GM18867 (cell line): ENCODE results near the gene POLR3G.

ENCODE experiments used
- ATAC-seq: cut with Tn5 transposase; IDR thresholded peaks from one replicate; pipeline ENCODE4 v1.9.1; 2021; ENCODE audit warnings: mild to moderate bottlenecking, moderate library complexity; ENCODE audit not compliant: unreplicated experiment

The POLR3G gene, protein sequence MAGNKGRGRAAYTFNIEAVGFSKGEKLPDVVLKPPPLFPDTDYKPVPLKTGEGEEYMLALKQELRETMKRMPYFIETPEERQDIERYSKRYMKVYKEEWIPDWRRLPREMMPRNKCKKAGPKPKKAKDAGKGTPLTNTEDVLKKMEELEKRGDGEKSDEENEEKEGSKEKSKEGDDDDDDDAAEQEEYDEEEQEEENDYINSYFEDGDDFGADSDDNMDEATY

DNA sequence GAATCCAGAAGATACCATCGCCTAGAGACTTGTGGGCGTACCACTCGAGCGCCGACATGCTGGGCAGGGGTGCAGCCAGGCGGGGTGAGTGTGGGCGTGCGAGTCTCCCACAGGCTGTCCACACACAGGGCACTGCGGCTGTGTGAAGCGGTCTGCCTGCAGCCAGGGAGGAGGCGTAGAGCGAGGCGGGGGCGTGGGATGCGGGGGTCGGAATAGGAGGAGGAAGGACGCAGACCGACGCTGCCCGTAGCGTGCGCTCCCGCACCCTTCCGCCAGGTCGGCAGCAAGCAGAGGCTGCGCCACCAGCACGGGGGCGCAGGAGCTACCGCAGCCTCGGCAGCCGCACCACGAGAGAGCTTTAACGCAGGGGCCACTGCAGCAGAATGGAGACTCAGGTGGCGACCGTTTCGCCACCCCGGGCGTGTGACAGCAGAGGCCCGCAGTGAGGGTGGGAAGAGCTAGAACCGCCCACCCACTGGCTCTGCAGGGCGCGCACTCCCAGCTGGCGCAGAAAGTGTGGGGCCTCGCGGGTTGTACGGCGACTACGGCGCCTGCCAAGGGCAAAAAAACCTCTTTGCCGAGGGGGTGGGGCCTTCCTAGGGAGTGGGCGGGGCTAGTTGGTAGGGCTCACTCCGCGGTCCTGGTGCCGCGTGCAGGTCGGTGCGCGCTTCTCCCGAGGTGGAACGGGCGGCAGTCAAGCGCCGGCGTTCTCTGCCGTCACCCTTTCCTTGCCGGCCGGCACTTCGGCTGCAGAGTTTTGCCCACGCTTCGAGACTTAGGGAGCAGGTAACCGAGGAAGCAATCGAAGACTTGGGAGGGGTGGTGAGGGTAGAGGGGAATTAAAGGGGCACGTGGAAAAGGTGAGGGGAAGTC is at the start of gene POLR3G, which contains the start of gene MBLAC2:
POLR3G (plus strand) TSS at position 630 of the 873 bp plus-strand sequence. CDS start 10,704 bp downstream, outside the sequence.
MBLAC2 (minus strand) TSS at position 537 of the 873 bp plus-strand sequence; CDS start at position 58, 479 bp downstream.
- ATAC-seq: peak; percentile 89

DNA sequence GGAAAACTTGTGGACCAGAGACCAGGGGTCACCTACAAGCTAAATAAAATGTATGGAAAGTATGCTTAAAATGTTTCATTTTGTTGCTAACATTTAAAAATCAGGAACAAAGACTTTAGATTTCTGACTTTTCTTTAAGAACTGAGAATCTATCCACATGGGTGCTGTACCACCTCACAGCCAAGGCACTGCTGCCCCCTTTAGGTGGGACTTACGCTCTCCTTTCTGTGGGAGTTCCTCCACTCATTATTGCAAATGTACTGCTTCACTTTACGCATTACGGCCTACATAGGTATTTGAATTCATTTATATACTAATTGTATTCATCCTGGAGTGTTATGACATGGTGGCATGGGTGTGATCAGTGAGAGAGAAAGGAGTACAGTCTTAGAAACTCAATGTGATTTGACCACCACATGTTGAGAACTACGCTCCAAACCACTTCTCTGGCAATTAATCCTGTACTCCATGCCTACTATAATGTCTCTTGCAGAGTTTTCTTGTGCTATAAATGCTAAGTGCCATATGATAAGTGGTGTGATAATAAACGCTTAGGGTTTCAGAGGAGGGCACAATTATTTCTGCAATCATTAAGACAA is 40.4 kb upstream of the POLR3G start:
- peak; percentile 64 for ATAC-seq

DNA sequence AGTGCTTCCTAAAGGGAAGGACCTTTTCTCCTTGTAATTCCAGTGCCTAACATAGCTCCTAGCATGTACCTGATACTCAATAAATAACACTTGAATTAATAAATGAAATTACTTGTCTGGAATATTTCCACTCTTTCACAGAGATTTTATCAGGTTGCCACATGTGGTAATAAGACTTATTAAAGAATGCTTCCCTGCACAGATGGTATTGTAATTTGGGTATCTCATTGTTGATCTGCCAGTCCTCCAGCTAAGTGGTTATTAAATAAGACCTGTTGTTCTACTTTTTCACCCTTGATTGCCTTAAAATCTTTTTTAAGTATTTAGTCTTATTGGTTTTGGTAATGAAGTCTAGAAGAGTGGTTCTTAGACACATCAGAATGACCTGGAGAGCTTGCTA is 37.0 kb upstream of the POLR3G start:
- no peak for ATAC-seq

- ATAC-seq: no peak
These were observed 36.6 kb upstream of the POLR3G start for GRCh38 chr5:90438100-90438499.

- ATAC-seq: no peak
These were observed 34.0 kb upstream of the POLR3G start for GRCh38 chr5:90440644-90441043.

DNA sequence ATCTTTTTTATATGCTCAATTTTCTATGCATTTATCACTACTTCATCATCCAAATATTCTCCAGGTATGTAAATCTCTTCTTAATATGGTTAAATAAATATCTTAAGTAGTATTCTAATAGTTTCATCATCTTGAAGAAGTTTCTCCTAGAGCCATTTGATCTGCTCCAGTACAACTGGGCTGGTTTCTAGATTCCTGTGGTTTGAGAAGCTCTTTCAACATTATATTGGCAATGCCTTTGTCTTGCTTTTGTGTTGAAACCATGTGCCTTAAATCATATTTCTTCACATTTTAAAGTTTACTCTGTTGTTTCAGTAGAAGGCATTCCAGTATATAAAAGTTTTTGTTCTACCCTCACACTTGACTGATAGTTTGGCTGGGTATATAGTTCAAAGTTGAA is 27.7 kb upstream of the POLR3G start:
- ATAC-seq: no peak

- no peak for ATAC-seq
These were observed 13.4 kb upstream of the POLR3G start for GRCh38 chr5:90461288-90461687.

DNA sequence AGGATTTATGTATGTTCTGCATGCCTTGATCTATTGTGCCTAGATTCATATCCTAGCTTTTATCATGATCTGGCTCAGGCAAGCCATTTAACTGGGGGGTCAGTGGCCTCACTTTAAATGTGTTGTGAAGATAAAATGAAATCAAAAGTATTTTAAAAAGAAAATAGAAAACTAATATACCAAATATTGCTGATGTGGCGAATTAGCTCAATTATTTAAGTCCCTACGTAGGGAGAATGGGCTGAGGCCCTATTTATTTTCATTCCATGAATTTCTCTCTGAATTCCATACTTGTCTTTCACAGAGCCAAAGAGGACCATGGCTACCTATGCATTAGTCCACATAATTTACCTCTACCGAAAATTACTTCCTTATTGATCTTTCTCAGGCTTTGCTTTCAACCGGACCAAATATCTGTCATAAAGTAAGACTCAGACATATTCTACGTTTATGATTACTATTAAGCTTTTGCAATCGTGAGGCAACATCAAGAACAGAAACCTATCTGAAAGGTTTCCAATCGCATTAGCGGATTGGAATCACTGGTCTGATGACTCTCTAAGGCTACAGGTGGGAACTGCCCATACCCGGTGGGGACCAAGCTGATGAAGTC is 1.8 kb upstream of the POLR3G start:
- ATAC-seq: no peak

DNA sequence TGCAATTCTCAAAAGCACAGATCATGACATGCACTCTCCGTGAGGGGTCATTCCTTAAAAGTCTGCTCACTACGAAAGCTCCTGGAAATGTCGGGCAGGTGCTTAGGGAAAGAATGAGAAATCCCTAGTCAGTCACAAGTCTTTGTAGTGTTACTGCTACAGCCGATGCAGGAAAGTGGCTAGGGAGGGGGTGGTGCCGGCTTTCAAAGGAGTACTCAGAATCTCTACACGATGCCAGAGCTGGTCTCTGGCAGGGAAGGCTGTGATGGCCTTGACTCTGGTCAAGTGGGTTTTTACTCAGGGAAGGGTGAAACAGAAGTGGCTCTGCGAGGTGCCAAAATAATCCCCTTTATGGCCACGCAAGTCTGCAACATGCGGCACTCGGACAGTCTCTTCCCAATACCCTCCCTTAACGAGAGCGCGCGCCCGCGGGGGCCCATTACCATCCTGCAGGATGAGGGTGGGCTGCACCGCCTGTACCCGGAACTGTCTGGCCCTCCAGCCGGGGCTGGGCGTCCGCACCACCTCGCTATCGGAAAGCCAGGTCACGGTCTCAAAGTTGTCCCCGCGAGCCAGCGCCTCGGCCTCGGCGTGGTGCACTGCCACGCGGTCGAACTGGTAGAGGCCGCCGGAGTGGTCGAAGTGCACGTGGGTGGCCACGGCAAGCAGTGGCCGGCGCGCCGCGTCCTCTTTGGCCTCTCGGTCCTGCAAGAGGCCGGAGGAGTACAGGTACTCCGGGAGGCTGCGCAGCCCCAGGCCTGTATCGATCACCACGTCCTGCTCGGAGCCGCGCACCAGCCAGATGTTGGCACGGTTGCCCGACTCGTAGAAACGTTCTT is 1.0 kb upstream of the POLR3G start:
- peak; percentile 16 for ATAC-seq

DNA sequence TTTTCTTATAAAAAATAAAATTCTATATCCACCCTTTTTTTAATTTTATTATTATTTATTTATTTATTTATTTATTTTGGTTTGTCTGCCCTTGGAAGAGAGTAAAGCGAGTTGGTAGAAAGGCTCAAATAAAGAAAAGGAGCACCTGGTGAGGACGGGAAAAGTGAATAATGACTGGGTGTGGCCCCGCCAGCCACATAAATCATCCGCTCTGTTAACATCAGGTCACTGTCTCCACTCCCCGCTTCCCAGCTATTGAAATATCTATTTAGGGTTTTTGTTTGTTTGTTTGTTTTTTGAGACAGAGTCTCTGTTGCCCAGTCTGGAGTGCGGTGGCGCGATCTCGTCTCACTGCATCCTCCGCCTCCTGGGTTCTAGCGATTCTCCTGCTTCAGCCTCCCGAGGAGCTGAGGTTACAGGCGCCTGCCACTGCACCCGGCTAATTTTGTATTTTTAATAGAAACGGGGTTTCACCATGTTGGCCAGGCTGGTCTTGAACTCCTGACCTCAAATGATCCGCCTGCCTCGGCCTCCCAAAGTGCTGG is 844 bp downstream of the POLR3G start:
- no peak for ATAC-seq

- no peak for ATAC-seq
These were observed 1.7 kb downstream of the POLR3G start for GRCh38 chr5:90476391-90476790.

- no peak for ATAC-seq
These were observed 2.4 kb downstream of the POLR3G start for GRCh38 chr5:90477073-90477472.

DNA sequence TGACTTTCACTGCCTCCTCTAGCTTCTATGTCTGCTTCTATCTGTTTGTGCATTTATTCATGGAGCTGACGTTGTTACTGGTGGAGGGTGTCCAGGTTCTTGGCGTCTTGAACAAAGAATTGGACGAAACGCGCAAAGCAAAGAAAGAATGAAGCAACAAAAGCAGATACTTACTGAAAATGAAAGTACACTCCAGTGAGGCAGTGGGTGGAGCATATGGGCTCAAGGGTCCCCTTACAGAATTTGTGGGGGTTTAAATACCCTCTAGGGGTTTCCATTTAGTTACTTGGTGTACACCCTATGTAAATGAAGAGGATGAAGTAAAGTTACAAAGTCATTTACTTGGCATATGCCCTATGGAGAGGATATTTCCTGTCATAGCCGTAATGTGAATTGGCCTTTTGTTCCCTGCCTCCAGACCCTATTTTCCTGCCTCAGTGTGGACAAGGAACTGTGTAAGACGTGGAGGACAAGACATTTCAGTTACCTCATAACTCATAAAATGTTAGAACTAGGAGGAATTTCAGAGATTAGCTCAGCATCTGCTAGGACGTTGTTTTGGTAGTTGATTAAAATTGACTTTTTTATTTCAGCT is 3.1 kb downstream of the POLR3G start:
- ATAC-seq: no peak

GRCh38 chr5:90479611-90480385 is 5.1 kb downstream of the POLR3G start:
- no peak for ATAC-seq

DNA sequence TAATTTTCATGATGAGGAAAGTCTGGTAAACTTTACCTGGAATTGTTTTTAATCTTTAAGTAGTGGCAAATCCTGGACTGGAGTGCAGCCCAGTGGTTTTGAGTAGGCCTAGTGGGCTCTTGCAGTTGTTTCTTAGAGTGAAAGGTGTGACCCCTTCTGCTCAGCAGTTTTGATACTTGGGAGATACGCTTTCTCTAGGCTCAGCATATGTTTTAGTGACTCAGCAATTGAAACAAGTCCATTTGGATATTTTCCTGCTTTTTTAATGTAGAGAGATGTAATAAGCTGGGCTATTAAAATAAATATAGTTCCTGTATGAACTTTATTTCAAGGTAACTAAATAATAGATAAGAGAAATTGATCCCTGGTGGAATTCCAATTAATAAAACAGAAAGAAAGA is 6.0 kb downstream of the POLR3G start:
- ATAC-seq: no peak

- ATAC-seq: no peak
These were observed 8.5 kb downstream of the POLR3G start for GRCh38 chr5:90483206-90483605.

DNA sequence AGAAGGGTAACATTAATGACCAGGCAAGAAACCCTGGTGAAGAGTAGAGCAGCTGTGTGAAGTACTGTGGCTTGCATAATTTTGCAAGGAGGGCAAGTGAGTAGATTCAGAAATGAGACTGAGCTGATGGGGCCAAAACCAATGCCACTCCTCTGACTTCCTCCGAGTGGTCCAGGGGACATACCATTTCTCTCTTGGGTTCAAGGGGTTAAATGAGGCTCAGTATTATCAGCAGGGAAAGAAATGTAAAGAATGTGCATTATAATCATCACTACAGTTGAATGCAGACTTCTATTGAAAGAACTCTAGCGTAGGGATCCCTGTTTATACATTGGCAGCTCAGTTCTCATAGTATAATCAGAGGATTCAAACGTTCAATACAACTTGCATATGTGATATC is 9.9 kb downstream of the POLR3G start:
- ATAC-seq: no peak

- ATAC-seq: no peak
These were observed 14.1 kb downstream of the POLR3G start for GRCh38 chr5:90488791-90489190.

- ATAC-seq: no peak
These were observed 19.4 kb downstream of the POLR3G start for GRCh38 chr5:90494043-90494442.
